Neutrophil (primary cell): Measurements from ENCODE around the gene SSC4D.

Experiments used
- H3K27ac ChIP-seq: fragments of 200-600 bp; sonication (generic); 2 replicates; pipeline ENCODE4 v1.5.1; 2016; ENCODE audit warnings: mild to moderate bottlenecking, moderate library complexity
- H3K27me3 ChIP-seq: fragments of 200-600 bp; sonication (generic); 2 replicates; pipeline ENCODE4 v1.6.0; 2016; ENCODE audit warnings: mild to moderate bottlenecking
- H3K36me3 ChIP-seq: fragments of 200-600 bp; sonication (generic); 2 replicates; pipeline ENCODE4 v1.5.1; 2017
- H3K4me1 ChIP-seq, 2 experiments: fragments of 200-600 bp in 1 of 2; sonication (generic) in 1 of 2; 1 replicate in 1 of 2; 2 replicates in 1 of 2; pipeline versions ENCODE4 v1.5.1 to v1.6.1; 2013 to 2016; ENCODE audit warnings: low read depth in 1 of 2, low read length in 1 of 2, mild to moderate bottlenecking in 1 of 2, moderate library complexity in 1 of 2; ENCODE audit not compliant: control insufficient read depth in 1 of 2, insufficient read depth in 1 of 2
- H3K4me3 ChIP-seq, 2 experiments: fragments of 200-600 bp in 1 of 2; sonication (generic) in 1 of 2; 1 replicate in 1 of 2; 2 replicates in 1 of 2; pipeline ENCODE4 v1.5.1; 2013 to 2016; ENCODE audit warnings: low read depth in 1 of 2, low read length in 1 of 2, mild to moderate bottlenecking in 1 of 2, moderate library complexity in 1 of 2
- H3K9me3 ChIP-seq: fragments of 200-600 bp; sonication (generic); 2 replicates; pipeline ENCODE4 v1.5.1; 2016
- TF ChIP-seq, protein P1 (sequence below): fragments of 200-600 bp; sonication (generic); IDR thresholded peaks from 2 replicates; pipeline ENCODE4 v1.5.1; 2016; ENCODE audit warnings: antibody characterized with exemption

SSC4D gene

GRCh38 chr7:76358481-76359110 lies 50.9 kb downstream of the SSC4D start, which contains the start of gene YWHAG:
Gene YWHAG (minus strand): TSS chr7:76358991. CDS start chr7:76358808, 183 bp downstream.
- H3K4me1 ChIP-seq: peaks cover 27 to 29% of the 10 kb centered on the region in 2 experiments
- peak within 1 kb of the TSS; percentile 94 to 100 for H3K4me3 ChIP-seq
- H3K36me3 ChIP-seq: no peaks in the 10 kb centered on the region
- H3K9me3 ChIP-seq: no peaks in the 10 kb centered on the region
- TF ChIP-seq, protein P1, sequence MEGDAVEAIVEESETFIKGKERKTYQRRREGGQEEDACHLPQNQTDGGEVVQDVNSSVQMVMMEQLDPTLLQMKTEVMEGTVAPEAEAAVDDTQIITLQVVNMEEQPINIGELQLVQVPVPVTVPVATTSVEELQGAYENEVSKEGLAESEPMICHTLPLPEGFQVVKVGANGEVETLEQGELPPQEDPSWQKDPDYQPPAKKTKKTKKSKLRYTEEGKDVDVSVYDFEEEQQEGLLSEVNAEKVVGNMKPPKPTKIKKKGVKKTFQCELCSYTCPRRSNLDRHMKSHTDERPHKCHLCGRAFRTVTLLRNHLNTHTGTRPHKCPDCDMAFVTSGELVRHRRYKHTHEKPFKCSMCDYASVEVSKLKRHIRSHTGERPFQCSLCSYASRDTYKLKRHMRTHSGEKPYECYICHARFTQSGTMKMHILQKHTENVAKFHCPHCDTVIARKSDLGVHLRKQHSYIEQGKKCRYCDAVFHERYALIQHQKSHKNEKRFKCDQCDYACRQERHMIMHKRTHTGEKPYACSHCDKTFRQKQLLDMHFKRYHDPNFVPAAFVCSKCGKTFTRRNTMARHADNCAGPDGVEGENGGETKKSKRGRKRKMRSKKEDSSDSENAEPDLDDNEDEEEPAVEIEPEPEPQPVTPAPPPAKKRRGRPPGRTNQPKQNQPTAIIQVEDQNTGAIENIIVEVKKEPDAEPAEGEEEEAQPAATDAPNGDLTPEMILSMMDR: no peak
- no peaks in the 10 kb centered on the region for H3K27me3 ChIP-seq
- H3K27ac ChIP-seq: peak within 1 kb of the TSS; percentile 97

GRCh38 chr7:76358011-76358480 lies 51.5 kb downstream of the SSC4D start:
- Histone ChIP-seq H3K27me3 (no peaks in the 10 kb centered on the region), H3K27ac (peak overlapping the region; percentile 97), H3K36me3 (no peaks in the 10 kb centered on the region), H3K9me3 (no peaks in the 10 kb centered on the region), H3K4me3 (peak overlapping the region; percentile 94 to 100), H3K4me1 (peaks cover 23 to 25% of the 10 kb centered on the region in 2 experiments)
- TF ChIP-seq, protein P1: peak; percentile 25

GRCh38 chr7:76357475-76358010 lies 52.0 kb downstream of the SSC4D start:
- H3K4me1 ChIP-seq: peaks cover 23 to 25% of the 10 kb centered on the region in 2 experiments
- H3K27ac ChIP-seq: peak overlapping the region; percentile 97
- no peaks in the 10 kb centered on the region for H3K27me3 ChIP-seq
- TF ChIP-seq, protein P1: no peak
- H3K4me3 ChIP-seq: peak overlapping the region; percentile 94 to 100
- no peaks in the 10 kb centered on the region for H3K9me3 ChIP-seq
- no peaks in the 10 kb centered on the region for H3K36me3 ChIP-seq

GRCh38 chr7:76356823-76357222 lies 52.7 kb downstream of the SSC4D start:
- H3K27me3 ChIP-seq: no peaks in the 10 kb centered on the region
- H3K4me3 ChIP-seq: no peak overlapping the region
- H3K36me3 ChIP-seq: no peaks in the 10 kb centered on the region
- peaks cover 23 to 25% of the 10 kb centered on the region in 2 experiments for H3K4me1 ChIP-seq
- TF ChIP-seq, protein P1: no peak
- no peaks in the 10 kb centered on the region for H3K9me3 ChIP-seq
- peak overlapping the region; percentile 97 for H3K27ac ChIP-seq

GRCh38 chr7:76356115-76356514 lies 53.4 kb downstream of the SSC4D start:
- TF ChIP-seq, protein P1: no peak
- no peak overlapping the region for H3K27ac ChIP-seq
- peaks cover 23 to 25% of the 10 kb centered on the region in 2 experiments for H3K4me1 ChIP-seq
- no peak overlapping the region for H3K4me3 ChIP-seq
- no peaks in the 10 kb centered on the region for H3K36me3 ChIP-seq
- no peaks in the 10 kb centered on the region for H3K27me3 ChIP-seq
- H3K9me3 ChIP-seq: no peaks in the 10 kb centered on the region
